ENCODE measurements around the gene CORO7. TPM values are rescaled to one million over a fixed set of nuclear protein-coding genes. Genes with fewer than 3 reads are reported as not detected.

CORO7 gene
- total and polyA plus RNA-seq, 9 of the 15 experiments (the other 6 are each of a cell fraction or from before 2014, with no cell fraction given), result 0.45 to 77.2 (median 18.7) TPM

GRCh38 chr16:4395055-4395726 is 21.2 kb downstream of the CORO7 start:
- DNase-seq (ENCODE audit: extremely low read depth in 1 of 4, low spot score in 3 of 4) (no peak), FAIRE-seq (no peak), ATAC-seq (no peak)
- Histone ChIP-seq H3K36me3 (ENCODE audit: control insufficient read depth, insufficient read depth, low read length) (peaks cover 58% of the 10 kb centered on the region; the same call in 2 of the 3 replicates), H3K27ac (ENCODE audit: extremely low read depth, low read depth, low read length) (no peak overlapping the region), H3K4me3 (no peak overlapping the region), H3K4me1 (replicated peaks in 1 of 2; ENCODE audit: control insufficient read depth in 2 of 2, insufficient read depth in 2 of 2, low read length in 2 of 2) (peaks cover 0 to 15% of the 10 kb centered on the region in 2 experiments; a peak in 2 of 5 replicates), H4K20me1 (replicated peaks; ENCODE audit: control insufficient read depth, insufficient read depth, low read length) (no peaks in the 10 kb centered on the region), H3K79me2 (ENCODE audit: control insufficient read depth, insufficient read depth, low read length) (no peaks in the 10 kb centered on the region), H3K9ac (ENCODE audit: insufficient read depth in 1 of 2, low read depth in 2 of 2, low read length in 2 of 2) (no peak overlapping the region; a peak in 1 of 4 replicates), H3K27me3 (ENCODE audit: control insufficient read depth in 2 of 2, insufficient read depth in 2 of 2, low read length in 2 of 2) (no peaks in the 10 kb centered on the region), H3K4me2 (ENCODE audit: insufficient read depth, low read length) (no peak overlapping the region), H3K9me1 (ENCODE audit: control insufficient read depth, insufficient read depth, low read length) (no peaks in the 10 kb centered on the region), H2AFZ (ENCODE audit: low read depth, low read length) (no peak overlapping the region), H3K9me3 (replicated peaks; ENCODE audit: control insufficient read depth, insufficient read depth, low read depth, low read length) (no peaks in the 10 kb centered on the region)
- in situ Hi-C loops (cut with MboI) (no loop called here), intact Hi-C loops (cut with micrococcal nuclease) (no loop called here)
- no TSS peak for BruUV-seq (replicated peaks)
- ChIA-PET CTCF (ENCODE audit: low intra/inter-chr PET ratio) (no interaction called here), POLR2A (interaction anchor here (0.9 kb wide), 1 partner anchor 24 kb away, joined by 3 read pairs; no protein-coding TSS in a partner anchor)
- 80% methylated on average over 9 of the region's 9 CpGs for WGBS (ENCODE audit: insufficient coverage, low coverage, missing lambda C conversion rate)
- TF ChIP-seq NKRF (IDR thresholded peaks at IDR 0.05; ENCODE audit: borderline replicate concordance) (no peak), PURB (CRISPR knock-in tag; IDR thresholded peaks at IDR 0.05; ENCODE audit: low read depth) (no peak), CBX3 (IDR thresholded peaks at IDR 0.05; ENCODE audit: borderline replicate concordance in 1 of 2, low read length in 2 of 2) (no peak), PTTG1 (tag; IDR thresholded peaks at IDR 0.05; ENCODE audit: low read depth) (no peak), NFIC (IDR thresholded peaks at IDR 0.05) (no peak), KLF1 (tag; IDR thresholded peaks at IDR 0.05) (no peak), FOXO4 (CRISPR knock-in tag; IDR thresholded peaks at IDR 0.05) (no peak), FOXM1 (IDR thresholded peaks at IDR 0.05; ENCODE audit: low read depth) (no peak), FOXM1 (CRISPR knock-in tag; IDR thresholded peaks at IDR 0.05; ENCODE audit: low read depth) (no peak), COPS2 (conservative IDR thresholded peaks at IDR 0.05) (no peak)

Measured in K562 (cell line).